SK-N-SH treated with all-trans-retinoic acid at 6 μM for 48 hours (cell line): ENCODE results near the gene PCDHA7.

ENCODE experiments used
- ATAC-seq: fragments of 200-7000 bp; cut with Tn5 transposase; 3 replicates; pipeline ENCODE4 v1.9.1; 2020; ENCODE audit warnings: mild to moderate bottlenecking, moderate library complexity
- ARNTL ChIP-seq: fragments of 450-650 bp; formaldehyde crosslinking; IDR thresholded peaks from 2 replicates; pipeline ENCODE4 v1.5.0; 2020; ENCODE audit warnings: low read depth, mild to moderate bottlenecking, moderate library complexity, borderline replicate concordance
- BACH2 ChIP-seq: fragments of 250-450 bp; sonication (Bioruptor Pico); IDR thresholded peaks from 2 replicates; pipeline ENCODE4 v1.9.0; 2021; ENCODE audit warnings: mild to moderate bottlenecking, borderline replicate concordance
- CSDC2 ChIP-seq: fragments of 250-450 bp; sonication (Bioruptor Pico); IDR thresholded peaks from 2 replicates; pipeline ENCODE4 v1.5.0; 2020; ENCODE audit warnings: mild to moderate bottlenecking, moderate library complexity
- CSRNP3 ChIP-seq: fragments of 250-450 bp; sonication (Bioruptor Pico); IDR thresholded peaks from 2 replicates; pipeline ENCODE4 v1.5.1; 2021; ENCODE audit warnings: mild to moderate bottlenecking, moderate library complexity
- ESRRG ChIP-seq: fragments of 250-450 bp; sonication (Bioruptor Pico); IDR thresholded peaks from 2 replicates; pipeline ENCODE4 v1.6.1; 2021; ENCODE audit warnings: mild to moderate bottlenecking
- GLIS3 ChIP-seq: fragments of 250-450 bp; sonication (Bioruptor Pico); IDR thresholded peaks from 2 replicates; pipeline ENCODE4 v1.5.0; 2020; ENCODE audit warnings: mild to moderate bottlenecking, moderate library complexity
- ISL1 ChIP-seq: fragments of 250-450 bp; sonication (Bioruptor Pico); IDR thresholded peaks from 2 replicates; pipeline ENCODE4 v2.1.2; 2022; ENCODE audit warnings: mild to moderate bottlenecking, moderate library complexity
- OSR1 ChIP-seq: fragments of 250-450 bp; sonication (Bioruptor Pico); IDR thresholded peaks from 2 replicates; pipeline ENCODE4 v1.8.0; 2022; ENCODE audit warnings: moderate library complexity, mild to moderate bottlenecking, inconsistent platforms
- POU6F1 ChIP-seq: fragments of 250-450 bp; sonication (Bioruptor Pico); IDR thresholded peaks from 2 replicates; pipeline ENCODE4 v1.8.0; 2021; ENCODE audit warnings: low read depth, mild to moderate bottlenecking, moderate library complexity, borderline replicate concordance
- PPARA ChIP-seq: fragments of 250-450 bp; sonication (Bioruptor Pico); IDR thresholded peaks from 2 replicates; pipeline ENCODE4 v1.5.0; 2020; ENCODE audit warnings: mild to moderate bottlenecking, borderline replicate concordance
- RARB ChIP-seq: fragments of 250-450 bp; sonication (Bioruptor Pico); IDR thresholded peaks from 2 replicates; pipeline ENCODE4 v1.8.0; 2021; ENCODE audit warnings: mild to moderate bottlenecking, moderate library complexity
- TCF4 ChIP-seq: fragments of 250-450 bp; sonication (Bioruptor Pico); IDR thresholded peaks from 2 replicates; pipeline ENCODE4 v1.8.0; 2021; ENCODE audit warnings: mild to moderate bottlenecking, moderate library complexity, borderline replicate concordance
- ZC3H10 ChIP-seq: fragments of 250-450 bp; sonication (Bioruptor Pico); IDR thresholded peaks from 2 replicates; pipeline ENCODE4 v1.5.1; 2021; ENCODE audit warnings: mild to moderate bottlenecking, moderate library complexity
- ZFP3 ChIP-seq: fragments of 250-450 bp; sonication (Bioruptor Pico); IDR thresholded peaks from 2 replicates; pipeline ENCODE4 v1.5.0; 2020; ENCODE audit warnings: mild to moderate bottlenecking, moderate library complexity
- ZFP30 ChIP-seq: fragments of 450-650 bp; formaldehyde crosslinking; IDR thresholded peaks from 2 replicates; pipeline ENCODE4 v1.5.0; 2022; ENCODE audit warnings: mild to moderate bottlenecking, moderate library complexity
- ZNF565 ChIP-seq: fragments of 450-650 bp; formaldehyde crosslinking; conservative IDR thresholded peaks from 2 replicates; pipeline ENCODE4 v1.5.0; 2020; ENCODE audit warnings: low read depth, mild to moderate bottlenecking, moderate library complexity
- ZNF70 ChIP-seq: fragments of 450-650 bp; formaldehyde crosslinking; IDR thresholded peaks from 2 replicates; pipeline ENCODE4 v1.5.0; 2020; ENCODE audit warnings: mild to moderate bottlenecking, moderate library complexity
- ZNF8 ChIP-seq: fragments of 450-650 bp; formaldehyde crosslinking; IDR thresholded peaks from 2 replicates; pipeline ENCODE4 v1.5.0; 2020; ENCODE audit warnings: mild to moderate bottlenecking, moderate library complexity
- TF ChIP-seq, protein P1 (sequence below): fragments of 250-450 bp; sonication (Bioruptor Pico); IDR thresholded peaks from 2 replicates; pipeline ENCODE4 v1.8.0; 2020; ENCODE audit warnings: mild to moderate bottlenecking, moderate library complexity, borderline replicate concordance
- TF ChIP-seq, protein P2 (sequence below): fragments of 250-450 bp; sonication (Bioruptor Pico); IDR thresholded peaks from 2 replicates; pipeline ENCODE4 v1.5.0; 2020; ENCODE audit warnings: mild to moderate bottlenecking, moderate library complexity
- TF ChIP-seq, protein P3 (sequence below): fragments of 250-450 bp; sonication (Bioruptor Pico); IDR thresholded peaks from 2 replicates; pipeline ENCODE4 v1.5.1; 2020; ENCODE audit warnings: low read depth, mild to moderate bottlenecking, moderate library complexity

Gene PCDHA7

GRCh38 chr5:140857177-140857986 lies 23.3 kb downstream of the PCDHA7 start:
- TF ChIP-seq PPARA (CRISPR knock-in tag) (no peak), BACH2 (CRISPR knock-in tag) (no peak), GLIS3 (CRISPR knock-in tag) (no peak), TCF4 (CRISPR knock-in tag) (no peak), ZNF70 (CRISPR knock-in tag) (no peak), ZFP30 (CRISPR knock-in tag) (no peak), OSR1 (CRISPR knock-in tag) (no peak), POU6F1 (CRISPR knock-in tag) (no peak), ZNF565 (CRISPR knock-in tag) (no peak), RARB (CRISPR knock-in tag) (no peak), ISL1 (no peak), ESRRG (CRISPR knock-in tag) (no peak), ZFP3 (CRISPR knock-in tag) (no peak), ZNF8 (CRISPR knock-in tag) (no peak), CSRNP3 (CRISPR knock-in tag) (no peak), ARNTL (CRISPR knock-in tag) (no peak), CSDC2 (no peak)
- TF ChIP-seq, protein P1, sequence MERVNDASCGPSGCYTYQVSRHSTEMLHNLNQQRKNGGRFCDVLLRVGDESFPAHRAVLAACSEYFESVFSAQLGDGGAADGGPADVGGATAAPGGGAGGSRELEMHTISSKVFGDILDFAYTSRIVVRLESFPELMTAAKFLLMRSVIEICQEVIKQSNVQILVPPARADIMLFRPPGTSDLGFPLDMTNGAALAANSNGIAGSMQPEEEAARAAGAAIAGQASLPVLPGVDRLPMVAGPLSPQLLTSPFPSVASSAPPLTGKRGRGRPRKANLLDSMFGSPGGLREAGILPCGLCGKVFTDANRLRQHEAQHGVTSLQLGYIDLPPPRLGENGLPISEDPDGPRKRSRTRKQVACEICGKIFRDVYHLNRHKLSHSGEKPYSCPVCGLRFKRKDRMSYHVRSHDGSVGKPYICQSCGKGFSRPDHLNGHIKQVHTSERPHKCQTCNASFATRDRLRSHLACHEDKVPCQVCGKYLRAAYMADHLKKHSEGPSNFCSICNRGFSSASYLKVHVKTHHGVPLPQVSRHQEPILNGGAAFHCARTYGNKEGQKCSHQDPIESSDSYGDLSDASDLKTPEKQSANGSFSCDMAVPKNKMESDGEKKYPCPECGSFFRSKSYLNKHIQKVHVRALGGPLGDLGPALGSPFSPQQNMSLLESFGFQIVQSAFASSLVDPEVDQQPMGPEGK (CRISPR knock-in tag), result no peak
- TF ChIP-seq, protein P2, sequence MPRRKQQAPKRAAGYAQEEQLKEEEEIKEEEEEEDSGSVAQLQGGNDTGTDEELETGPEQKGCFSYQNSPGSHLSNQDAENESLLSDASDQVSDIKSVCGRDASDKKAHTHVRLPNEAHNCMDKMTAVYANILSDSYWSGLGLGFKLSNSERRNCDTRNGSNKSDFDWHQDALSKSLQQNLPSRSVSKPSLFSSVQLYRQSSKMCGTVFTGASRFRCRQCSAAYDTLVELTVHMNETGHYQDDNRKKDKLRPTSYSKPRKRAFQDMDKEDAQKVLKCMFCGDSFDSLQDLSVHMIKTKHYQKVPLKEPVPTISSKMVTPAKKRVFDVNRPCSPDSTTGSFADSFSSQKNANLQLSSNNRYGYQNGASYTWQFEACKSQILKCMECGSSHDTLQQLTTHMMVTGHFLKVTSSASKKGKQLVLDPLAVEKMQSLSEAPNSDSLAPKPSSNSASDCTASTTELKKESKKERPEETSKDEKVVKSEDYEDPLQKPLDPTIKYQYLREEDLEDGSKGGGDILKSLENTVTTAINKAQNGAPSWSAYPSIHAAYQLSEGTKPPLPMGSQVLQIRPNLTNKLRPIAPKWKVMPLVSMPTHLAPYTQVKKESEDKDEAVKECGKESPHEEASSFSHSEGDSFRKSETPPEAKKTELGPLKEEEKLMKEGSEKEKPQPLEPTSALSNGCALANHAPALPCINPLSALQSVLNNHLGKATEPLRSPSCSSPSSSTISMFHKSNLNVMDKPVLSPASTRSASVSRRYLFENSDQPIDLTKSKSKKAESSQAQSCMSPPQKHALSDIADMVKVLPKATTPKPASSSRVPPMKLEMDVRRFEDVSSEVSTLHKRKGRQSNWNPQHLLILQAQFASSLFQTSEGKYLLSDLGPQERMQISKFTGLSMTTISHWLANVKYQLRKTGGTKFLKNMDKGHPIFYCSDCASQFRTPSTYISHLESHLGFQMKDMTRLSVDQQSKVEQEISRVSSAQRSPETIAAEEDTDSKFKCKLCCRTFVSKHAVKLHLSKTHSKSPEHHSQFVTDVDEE (CRISPR knock-in tag), result no peak
- TF ChIP-seq, protein P3, sequence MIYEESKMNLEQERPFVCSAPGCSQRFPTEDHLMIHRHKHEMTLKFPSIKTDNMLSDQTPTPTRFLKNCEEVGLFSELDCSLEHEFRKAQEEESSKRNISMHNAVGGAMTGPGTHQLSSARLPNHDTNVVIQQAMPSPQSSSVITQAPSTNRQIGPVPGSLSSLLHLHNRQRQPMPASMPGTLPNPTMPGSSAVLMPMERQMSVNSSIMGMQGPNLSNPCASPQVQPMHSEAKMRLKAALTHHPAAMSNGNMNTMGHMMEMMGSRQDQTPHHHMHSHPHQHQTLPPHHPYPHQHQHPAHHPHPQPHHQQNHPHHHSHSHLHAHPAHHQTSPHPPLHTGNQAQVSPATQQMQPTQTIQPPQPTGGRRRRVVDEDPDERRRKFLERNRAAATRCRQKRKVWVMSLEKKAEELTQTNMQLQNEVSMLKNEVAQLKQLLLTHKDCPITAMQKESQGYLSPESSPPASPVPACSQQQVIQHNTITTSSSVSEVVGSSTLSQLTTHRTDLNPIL (CRISPR knock-in tag), result no peak
- TF ChIP-seq, all 23 proteins: peak for 0

GRCh38 chr5:140857987-140858240 lies 23.8 kb downstream of the PCDHA7 start:
- ATAC-seq, result no peak
- TF ChIP-seq ZNF70 (CRISPR knock-in tag), result no peak
- TF ChIP-seq, protein P2 (CRISPR knock-in tag), result no peak
- TF ChIP-seq ZFP30 (CRISPR knock-in tag), result no peak
- TF ChIP-seq TCF4 (CRISPR knock-in tag), result no peak
- TF ChIP-seq POU6F1 (CRISPR knock-in tag), result no peak
- TF ChIP-seq CSRNP3 (CRISPR knock-in tag), result no peak
- TF ChIP-seq BACH2 (CRISPR knock-in tag), result no peak
- no peak for TF ChIP-seq ARNTL (CRISPR knock-in tag)
- TF ChIP-seq ZNF565 (CRISPR knock-in tag), result no peak
- TF ChIP-seq ZNF8 (CRISPR knock-in tag), result no peak
- TF ChIP-seq, protein P3 (CRISPR knock-in tag), result no peak
- no peak for TF ChIP-seq ZC3H10 (CRISPR knock-in tag)
- no peak for TF ChIP-seq CSDC2

More at GRCh38 chr5:140857177-140857986, 23.3 kb downstream of the PCDHA7 start:
- no peak for ATAC-seq
